Colonic mucosa (tissue), 4 donors: ENCODE data around the gene ATP2A3. TPM values are rescaled to one million over a fixed set of nuclear protein-coding genes. Genes with fewer than 3 reads are reported as not detected.

Experiments used
- DNase-seq: peaks from one replicate; pipeline ENCODE4 v3.0.0-alpha.2; 2020
- H3K27ac ChIP-seq: fragments of 200-600 bp; one replicate; pipeline ENCODE4 v1.8.0; 2021
- H3K27me3 ChIP-seq: fragments of 200-600 bp; one replicate; pipeline ENCODE4 v1.8.0; 2021
- H3K36me3 ChIP-seq: fragments of 200-600 bp; one replicate; pipeline ENCODE4 v1.8.0; 2021
- H3K4me1 ChIP-seq: fragments of 200-600 bp; one replicate; pipeline ENCODE4 v1.8.0; 2021; ENCODE audit warnings: mild to moderate bottlenecking
- H3K4me3 ChIP-seq: fragments of 200-600 bp; one replicate; pipeline ENCODE4 v1.8.0; 2021
- H3K9ac ChIP-seq, 2 donors: one replicate each; pipeline ENCODE4 v1.7.0; 2013; ENCODE audit warnings: control low read depth in 2 of 2, low read depth in 2 of 2, low read length in 2 of 2
- H3K9me3 ChIP-seq: fragments of 200-600 bp; one replicate; pipeline ENCODE4 v1.8.0; 2021
- intact Hi-C: fragments of 100-400 bp; cut with DNase I; formaldehyde crosslinking; loops from one replicate; pipeline ENCODE4 v1.14.1; 2022
- total RNA-seq, 2 donors: library from RNA; stranded (reverse); fragmentation: NEBNext Ultra II Directional in 1 of 2; extraction: Animal tissue kit (Norgen Biotek cat#: 25700) in 1 of 2; gene quantifications; one replicate each; pipeline ENCODE4 v1.2.1, GENCODE V29; 2021
- TF ChIP-seq, protein P1 (sequence below): fragments of 200-600 bp; IDR thresholded peaks from one replicate; pipeline ENCODE4 v1.8.0; 2022; ENCODE audit warnings: antibody characterized with exemption, mild to moderate bottlenecking
- donor health status: healthy.
- donor health status: DM: no; HTN: no; CAD: no.
- donor health status: DM: no; HTN: no; CAD: no.

The ATP2A3 gene
- total RNA-seq, 2 donors from 2014 or later = 197 to 308 TPM

DNA sequence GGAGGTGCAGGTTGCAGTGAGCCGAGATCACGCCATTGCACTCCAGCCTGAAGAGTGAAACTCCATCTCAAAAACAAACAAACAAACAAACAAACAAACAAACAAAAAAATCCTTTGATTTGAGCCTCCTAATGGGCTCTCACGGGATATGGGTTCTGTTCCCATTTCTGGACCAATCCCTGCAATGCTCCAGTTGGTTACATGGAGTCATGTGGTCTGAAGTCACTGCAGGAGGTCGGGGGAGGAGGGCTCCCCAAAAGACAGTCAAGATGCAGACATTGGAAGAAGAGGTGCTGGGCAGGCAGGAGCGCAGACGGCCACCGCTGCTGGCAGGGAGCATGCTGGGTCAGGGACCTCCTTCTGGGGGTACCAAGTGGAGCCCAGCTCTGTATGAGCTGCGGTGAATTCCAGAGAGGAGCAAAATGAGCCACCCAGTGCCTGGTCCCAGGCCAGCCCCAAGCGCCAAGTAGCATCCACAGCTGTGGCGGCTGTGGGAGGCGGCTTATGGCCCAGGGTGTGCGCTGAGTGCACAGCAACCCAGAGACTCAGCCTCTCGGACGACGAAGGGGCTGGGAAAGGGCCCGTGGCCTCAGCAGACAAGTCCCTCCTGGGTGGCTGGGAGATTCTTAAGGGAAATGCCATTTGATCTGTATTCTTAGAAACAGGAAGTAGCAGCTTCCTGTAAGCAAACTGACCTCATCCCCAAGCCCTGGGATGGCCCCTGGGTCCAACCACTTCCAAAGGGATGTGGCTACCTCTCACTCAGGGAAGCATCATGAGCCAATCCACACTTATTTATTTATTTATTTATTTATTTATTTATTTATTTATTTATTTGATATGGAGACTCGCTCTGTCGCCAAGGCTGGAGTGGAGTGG, 19.6 kb upstream of the ATP2A3 start:
- Histone ChIP-seq H3K36me3 (no peaks in the 10 kb centered on the region), H3K27ac (no peak overlapping the region), H3K9me3 (no peaks in the 10 kb centered on the region), H3K27me3 (no peaks in the 10 kb centered on the region), H3K9ac (no peak overlapping the region), H3K4me1 (no peaks in the 10 kb centered on the region), H3K4me3 (no peak overlapping the region)
- TF ChIP-seq, protein P1, sequence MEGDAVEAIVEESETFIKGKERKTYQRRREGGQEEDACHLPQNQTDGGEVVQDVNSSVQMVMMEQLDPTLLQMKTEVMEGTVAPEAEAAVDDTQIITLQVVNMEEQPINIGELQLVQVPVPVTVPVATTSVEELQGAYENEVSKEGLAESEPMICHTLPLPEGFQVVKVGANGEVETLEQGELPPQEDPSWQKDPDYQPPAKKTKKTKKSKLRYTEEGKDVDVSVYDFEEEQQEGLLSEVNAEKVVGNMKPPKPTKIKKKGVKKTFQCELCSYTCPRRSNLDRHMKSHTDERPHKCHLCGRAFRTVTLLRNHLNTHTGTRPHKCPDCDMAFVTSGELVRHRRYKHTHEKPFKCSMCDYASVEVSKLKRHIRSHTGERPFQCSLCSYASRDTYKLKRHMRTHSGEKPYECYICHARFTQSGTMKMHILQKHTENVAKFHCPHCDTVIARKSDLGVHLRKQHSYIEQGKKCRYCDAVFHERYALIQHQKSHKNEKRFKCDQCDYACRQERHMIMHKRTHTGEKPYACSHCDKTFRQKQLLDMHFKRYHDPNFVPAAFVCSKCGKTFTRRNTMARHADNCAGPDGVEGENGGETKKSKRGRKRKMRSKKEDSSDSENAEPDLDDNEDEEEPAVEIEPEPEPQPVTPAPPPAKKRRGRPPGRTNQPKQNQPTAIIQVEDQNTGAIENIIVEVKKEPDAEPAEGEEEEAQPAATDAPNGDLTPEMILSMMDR = no peak
- intact Hi-C loops = no loop called here
- DNase-seq = no peak

DNA sequence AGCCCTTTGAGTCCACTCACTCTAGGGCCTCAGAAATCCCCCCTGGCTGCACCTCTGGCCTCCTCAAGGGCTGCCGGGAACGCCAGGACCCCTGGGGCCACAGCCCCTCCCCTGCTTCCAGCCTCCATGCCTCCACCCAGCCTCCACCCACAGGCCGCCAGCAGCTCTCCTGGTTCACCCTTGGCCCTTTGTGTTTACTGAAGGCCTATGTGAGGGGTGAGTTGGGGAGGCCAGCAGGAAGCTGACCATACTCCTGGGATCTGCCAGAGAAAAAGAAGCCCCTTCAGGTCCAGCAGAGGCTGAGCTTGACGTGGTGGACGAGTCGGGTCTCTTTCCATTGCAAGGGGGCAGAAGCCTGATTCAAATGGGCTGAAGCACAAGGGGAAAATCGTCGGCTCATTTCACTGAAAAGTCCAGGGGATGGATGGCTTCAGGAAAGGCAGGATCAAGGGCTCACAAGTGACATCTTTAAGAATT, 18.3 kb upstream of the ATP2A3 start:
- TF ChIP-seq, protein P1 = no peak
- DNase-seq = no peak
- intact Hi-C loops = no loop called here
- H3K9ac ChIP-seq = no peak overlapping the region
- H3K4me1 ChIP-seq = peaks cover 11% of the 10 kb centered on the region
- no peak overlapping the region for H3K4me3 ChIP-seq
- H3K27ac ChIP-seq = no peak overlapping the region
- no peaks in the 10 kb centered on the region for H3K27me3 ChIP-seq
- H3K9me3 ChIP-seq = no peaks in the 10 kb centered on the region
- no peaks in the 10 kb centered on the region for H3K36me3 ChIP-seq

DNA sequence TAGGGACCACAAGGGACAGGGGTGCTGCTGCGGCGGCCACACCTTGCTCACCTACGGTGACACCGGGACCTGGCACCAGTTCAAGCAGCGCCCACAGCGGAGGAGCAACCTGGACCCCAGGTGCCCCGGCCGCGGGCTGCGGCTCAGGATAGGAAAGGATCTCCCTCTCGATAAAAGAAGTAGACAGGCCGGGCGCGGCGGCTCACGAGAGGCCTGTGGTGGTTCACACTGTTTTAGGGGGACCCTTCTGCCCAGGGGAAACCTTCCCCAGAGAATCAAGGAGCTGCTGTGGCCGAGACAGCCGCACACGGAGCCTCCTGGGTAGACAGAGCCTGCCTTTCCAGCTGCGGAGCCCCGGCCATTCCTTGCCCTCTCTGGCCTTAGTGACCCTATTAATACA, 17.9 kb upstream of the ATP2A3 start:
- H3K27me3 ChIP-seq = no peaks in the 10 kb centered on the region
- no peak for DNase-seq

DNA sequence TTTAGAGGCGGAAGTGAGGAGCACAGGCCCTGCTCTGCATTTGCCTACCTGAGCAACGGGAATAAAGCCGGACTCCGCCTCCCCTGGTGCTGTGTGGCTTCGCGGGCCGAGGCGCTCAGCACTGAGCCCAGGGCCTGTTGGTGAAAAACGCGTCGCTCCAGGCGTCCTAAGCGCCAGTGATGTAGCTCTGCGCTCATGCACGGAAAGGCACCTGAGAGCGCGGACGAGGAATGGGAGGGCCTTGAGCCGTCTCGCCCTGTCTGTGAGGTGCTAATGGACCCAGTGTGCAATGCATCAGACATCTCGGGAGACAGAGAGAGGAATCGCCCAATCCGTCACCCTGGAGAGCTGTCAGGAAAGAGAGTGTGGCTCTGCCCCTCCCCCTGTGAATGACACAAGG, 17.2 kb upstream of the ATP2A3 start:
- Histone ChIP-seq H3K36me3 (no peaks in the 10 kb centered on the region), H3K9me3 (no peaks in the 10 kb centered on the region), H3K4me1 (peaks cover 20% of the 10 kb centered on the region), H3K4me3 (no peak overlapping the region), H3K27me3 (no peaks in the 10 kb centered on the region), H3K9ac (no peak overlapping the region), H3K27ac (no peak overlapping the region)
- TF ChIP-seq, protein P1 = no peak
- no peak for DNase-seq
- intact Hi-C loops = no loop called here

More for the DNA sequence above, 17.9 kb upstream of the ATP2A3 start:
- intact Hi-C loops = no loop called here
- Histone ChIP-seq H3K36me3 (no peaks in the 10 kb centered on the region), H3K9me3 (no peaks in the 10 kb centered on the region), H3K27ac (no peak overlapping the region), H3K9ac (no peak overlapping the region), H3K4me1 (peaks cover 16% of the 10 kb centered on the region), H3K4me3 (no peak overlapping the region)
- TF ChIP-seq, protein P1 = no peak

DNA sequence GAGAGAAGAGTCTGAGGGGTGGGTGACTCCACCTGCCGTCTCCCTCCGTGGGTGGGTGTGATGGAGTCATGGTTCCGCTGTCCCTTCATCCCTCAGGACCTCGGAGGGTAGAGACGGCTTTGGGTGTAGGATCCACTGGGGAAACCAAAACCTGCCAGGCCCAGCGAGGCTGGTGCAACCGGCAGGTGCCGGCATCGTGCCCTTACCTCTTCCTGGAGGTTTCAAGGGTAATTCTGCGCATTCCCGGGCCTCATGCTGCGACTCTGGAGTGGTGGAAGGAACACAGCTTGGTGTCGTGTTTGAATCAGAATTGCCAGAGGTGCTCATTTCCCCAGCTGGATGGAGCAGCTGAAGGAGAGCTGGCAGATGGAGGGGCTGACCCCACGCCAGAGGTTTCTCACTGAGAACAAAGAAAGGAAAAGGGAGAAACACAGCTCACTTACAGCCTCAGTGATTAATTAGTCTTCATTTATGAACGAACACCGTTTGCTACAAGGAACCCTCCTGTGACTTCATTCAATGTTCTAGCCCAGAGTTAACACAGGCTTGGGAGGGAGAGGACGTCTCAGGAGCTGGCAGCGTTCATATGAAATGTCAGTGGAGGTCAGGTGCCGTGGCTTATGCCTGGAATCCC, 16.3 kb upstream of the ATP2A3 start:
- Histone ChIP-seq H3K4me3 (no peak overlapping the region), H3K27me3 (no peaks in the 10 kb centered on the region), H3K9me3 (no peaks in the 10 kb centered on the region), H3K9ac (no peak overlapping the region), H3K4me1 (peaks cover 23% of the 10 kb centered on the region), H3K27ac (no peak overlapping the region), H3K36me3 (no peaks in the 10 kb centered on the region)
- intact Hi-C loops = no loop called here
- no peak for DNase-seq
- TF ChIP-seq, protein P1 = no peak
